ENCODE data around the gene HLCS. TPM values are rescaled to one million over a fixed set of nuclear protein-coding genes. Genes with fewer than 3 reads are reported as not detected.

The HLCS gene
- total and polyA plus RNA-seq, 2 donors (not counting 1 experiment from before 2014, with no cell fraction given), result 23.1 to 40.0 TPM

DNA sequence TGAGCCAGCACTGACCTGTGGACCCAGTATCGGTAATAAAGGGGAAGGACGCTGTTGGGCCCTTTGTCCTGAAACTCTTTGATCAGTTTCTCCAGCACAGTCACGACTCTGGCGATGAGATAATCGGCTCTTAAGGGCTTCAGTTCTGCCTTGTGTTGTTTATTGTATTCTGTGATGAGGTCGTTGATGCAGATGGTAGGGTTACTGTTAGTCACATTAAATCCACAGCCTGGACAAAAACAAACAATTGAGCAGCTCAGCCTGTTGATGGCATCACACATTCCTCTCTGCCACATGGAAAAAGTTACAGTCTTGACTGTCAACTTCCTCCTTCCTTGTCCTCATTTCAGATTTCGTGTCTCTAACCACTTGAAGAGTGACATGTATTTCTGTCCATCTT, 209.9 kb downstream of the HLCS start:
- Histone ChIP-seq H2AFZ (ENCODE audit: low read length) (no peak overlapping the region), H3K9me3 (ENCODE audit: control insufficient read depth, insufficient read depth, low read depth, low read length) (no peaks in the 10 kb centered on the region), H3K27me3 (ENCODE audit: control insufficient read depth, insufficient read depth, low read length) (no peaks in the 10 kb centered on the region), H3K36me3 (ENCODE audit: control insufficient read depth, insufficient read depth, low read length) (peaks cover 1% of the 10 kb centered on the region), H3K79me2 (ENCODE audit: control insufficient read depth, insufficient read depth, low read length) (no peaks in the 10 kb centered on the region), H3K9ac (ENCODE audit: insufficient read depth, low read length) (no peak overlapping the region), H3K4me3 (replicated peaks in 1 of 4; ENCODE audit: control extremely low read depth in 1 of 4, insufficient read depth in 1 of 4, low read depth in 3 of 4, low read length in 4 of 4) (no peak overlapping the region), H3K27ac (ENCODE audit: insufficient read depth, low read length) (no peak overlapping the region), H3K4me2 (ENCODE audit: extremely low read depth, insufficient read depth, low read length) (no peak overlapping the region), H3K4me1 (ENCODE audit: control insufficient read depth, extremely low read depth, insufficient read depth, low read length) (peaks cover 3% of the 10 kb centered on the region), H4K20me1 (ENCODE audit: control insufficient read depth, extremely low read depth, insufficient read depth, low read length) (no peaks in the 10 kb centered on the region)
- TF ChIP-seq, protein P1, sequence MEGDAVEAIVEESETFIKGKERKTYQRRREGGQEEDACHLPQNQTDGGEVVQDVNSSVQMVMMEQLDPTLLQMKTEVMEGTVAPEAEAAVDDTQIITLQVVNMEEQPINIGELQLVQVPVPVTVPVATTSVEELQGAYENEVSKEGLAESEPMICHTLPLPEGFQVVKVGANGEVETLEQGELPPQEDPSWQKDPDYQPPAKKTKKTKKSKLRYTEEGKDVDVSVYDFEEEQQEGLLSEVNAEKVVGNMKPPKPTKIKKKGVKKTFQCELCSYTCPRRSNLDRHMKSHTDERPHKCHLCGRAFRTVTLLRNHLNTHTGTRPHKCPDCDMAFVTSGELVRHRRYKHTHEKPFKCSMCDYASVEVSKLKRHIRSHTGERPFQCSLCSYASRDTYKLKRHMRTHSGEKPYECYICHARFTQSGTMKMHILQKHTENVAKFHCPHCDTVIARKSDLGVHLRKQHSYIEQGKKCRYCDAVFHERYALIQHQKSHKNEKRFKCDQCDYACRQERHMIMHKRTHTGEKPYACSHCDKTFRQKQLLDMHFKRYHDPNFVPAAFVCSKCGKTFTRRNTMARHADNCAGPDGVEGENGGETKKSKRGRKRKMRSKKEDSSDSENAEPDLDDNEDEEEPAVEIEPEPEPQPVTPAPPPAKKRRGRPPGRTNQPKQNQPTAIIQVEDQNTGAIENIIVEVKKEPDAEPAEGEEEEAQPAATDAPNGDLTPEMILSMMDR (conservative IDR thresholded peaks at IDR 0.05 in 1 of 2, IDR thresholded peaks at IDR 0.05 in 1 of 2; ENCODE audit: low read depth in 1 of 2, low read length in 2 of 2), result no peak
- TF ChIP-seq EZH2 (IDR thresholded peaks at IDR 0.05; ENCODE audit: low read length, missing control alignments), result no peak
- DNase-seq (ENCODE audit: low read depth in 2 of 2), result peak in 1 of 2 donors; percentile 61

DNA sequence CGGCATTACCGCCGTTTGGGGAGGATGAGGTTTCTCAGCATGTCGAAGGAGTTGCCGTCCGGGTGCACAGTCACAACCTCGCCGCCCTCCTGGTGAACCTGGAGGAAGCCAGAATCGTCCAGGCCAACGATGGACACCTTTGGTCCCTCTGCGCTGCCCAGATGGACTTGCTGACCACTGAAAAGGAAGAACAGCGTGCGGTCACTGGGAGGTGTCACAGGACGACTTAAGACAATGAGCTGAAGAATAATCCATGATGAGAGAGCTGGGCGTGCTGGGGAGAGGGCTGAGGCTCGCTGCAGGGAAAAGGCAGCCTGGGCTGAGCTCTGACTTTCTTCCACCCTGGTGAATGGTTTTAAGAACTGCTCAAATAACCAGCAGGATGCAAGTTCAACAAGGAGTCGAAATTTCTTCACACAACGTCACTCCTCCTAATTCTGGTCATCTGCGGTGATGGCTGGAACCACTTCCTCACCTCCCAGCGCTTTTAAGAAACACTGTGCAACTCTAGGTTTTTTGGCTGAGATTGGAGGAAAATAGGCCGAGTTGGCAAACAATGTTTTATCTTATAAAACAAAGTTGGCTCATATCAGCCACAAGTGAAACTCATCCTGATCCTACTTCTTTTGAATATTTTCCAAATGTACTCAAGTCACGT, 212.1 kb downstream of the HLCS start:
- no peak overlapping the region for H3K27ac ChIP-seq (ENCODE audit: insufficient read depth, low read length)
- no peaks in the 10 kb centered on the region for H3K9me3 ChIP-seq (ENCODE audit: control insufficient read depth, insufficient read depth, low read depth, low read length)
- no peak for DNase-seq (ENCODE audit: low read depth in 2 of 2)
- H3K4me1 ChIP-seq (ENCODE audit: control insufficient read depth, extremely low read depth, insufficient read depth, low read length), result peaks cover 3% of the 10 kb centered on the region
- TF ChIP-seq EZH2 (IDR thresholded peaks at IDR 0.05; ENCODE audit: low read length, missing control alignments), result no peak
- TF ChIP-seq, protein P1 (conservative IDR thresholded peaks at IDR 0.05 in 1 of 2, IDR thresholded peaks at IDR 0.05 in 1 of 2; ENCODE audit: low read depth in 1 of 2, low read length in 2 of 2), result no peak
- H3K79me2 ChIP-seq (ENCODE audit: control insufficient read depth, insufficient read depth, low read length), result no peaks in the 10 kb centered on the region
- H3K4me3 ChIP-seq (replicated peaks in 1 of 4; ENCODE audit: control extremely low read depth in 1 of 4, insufficient read depth in 1 of 4, low read depth in 3 of 4, low read length in 4 of 4), result no peak overlapping the region
- H3K36me3 ChIP-seq (ENCODE audit: control insufficient read depth, insufficient read depth, low read length), result peaks cover 1% of the 10 kb centered on the region
- no peaks in the 10 kb centered on the region for H3K27me3 ChIP-seq (ENCODE audit: control insufficient read depth, insufficient read depth, low read length)
- no peak overlapping the region for H3K4me2 ChIP-seq (ENCODE audit: extremely low read depth, insufficient read depth, low read length)
- H4K20me1 ChIP-seq (ENCODE audit: control insufficient read depth, extremely low read depth, insufficient read depth, low read length), result no peaks in the 10 kb centered on the region
- H2AFZ ChIP-seq (ENCODE audit: low read length), result no peak overlapping the region
- H3K9ac ChIP-seq (ENCODE audit: insufficient read depth, low read length), result no peak overlapping the region

DNA sequence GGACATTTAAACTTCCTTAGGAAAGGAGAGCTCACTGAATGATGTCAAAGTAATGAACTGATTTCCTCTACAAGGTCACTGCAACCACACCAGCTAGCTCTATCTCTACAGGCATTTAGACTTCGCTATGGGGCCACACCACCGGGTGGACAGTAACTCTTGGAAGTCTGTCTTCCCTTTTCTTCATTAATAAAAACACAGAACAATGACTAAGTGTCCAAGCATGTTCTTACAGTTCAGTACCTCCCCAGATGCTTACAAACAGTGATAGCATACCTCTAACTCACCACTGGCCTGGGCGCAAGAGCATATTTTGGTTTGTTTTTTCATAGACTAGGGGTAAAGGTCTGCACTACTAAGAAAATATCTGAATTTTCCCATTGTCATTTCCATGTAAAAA, 212.9 kb downstream of the HLCS start:
- Histone ChIP-seq H3K9me3 (ENCODE audit: control insufficient read depth, insufficient read depth, low read depth, low read length) (no peaks in the 10 kb centered on the region), H3K9ac (ENCODE audit: insufficient read depth, low read length) (no peak overlapping the region), H3K27me3 (ENCODE audit: control insufficient read depth, insufficient read depth, low read length) (no peaks in the 10 kb centered on the region), H3K4me3 (replicated peaks in 1 of 4; ENCODE audit: control extremely low read depth in 1 of 4, insufficient read depth in 1 of 4, low read depth in 3 of 4, low read length in 4 of 4) (no peak overlapping the region), H3K4me2 (ENCODE audit: extremely low read depth, insufficient read depth, low read length) (no peak overlapping the region), H3K27ac (ENCODE audit: insufficient read depth, low read length) (no peak overlapping the region), H2AFZ (ENCODE audit: low read length) (no peak overlapping the region), H3K79me2 (ENCODE audit: control insufficient read depth, insufficient read depth, low read length) (no peaks in the 10 kb centered on the region), H3K36me3 (ENCODE audit: control insufficient read depth, insufficient read depth, low read length) (peaks cover 1% of the 10 kb centered on the region), H3K4me1 (ENCODE audit: control insufficient read depth, extremely low read depth, insufficient read depth, low read length) (peaks cover 3% of the 10 kb centered on the region), H4K20me1 (ENCODE audit: control insufficient read depth, extremely low read depth, insufficient read depth, low read length) (no peaks in the 10 kb centered on the region)
- DNase-seq (ENCODE audit: low read depth in 2 of 2), result peak in 1 of 2 donors; percentile 94
- TF ChIP-seq, protein P1 (conservative IDR thresholded peaks at IDR 0.05 in 1 of 2, IDR thresholded peaks at IDR 0.05 in 1 of 2; ENCODE audit: low read depth in 1 of 2, low read length in 2 of 2), result no peak
- TF ChIP-seq EZH2 (IDR thresholded peaks at IDR 0.05; ENCODE audit: low read length, missing control alignments), result no peak
